Measurements from ENCODE around the gene CARD9.
A peak's percentile ranks its signal among the peaks of the same experiment; 100 is the strongest.
"Not testable (repeated sequence)": the region's sequence is repeated elsewhere in the genome, so short reads cannot be mapped to it uniquely, and the experiment has no call there.

Gene CARD9

DNA sequence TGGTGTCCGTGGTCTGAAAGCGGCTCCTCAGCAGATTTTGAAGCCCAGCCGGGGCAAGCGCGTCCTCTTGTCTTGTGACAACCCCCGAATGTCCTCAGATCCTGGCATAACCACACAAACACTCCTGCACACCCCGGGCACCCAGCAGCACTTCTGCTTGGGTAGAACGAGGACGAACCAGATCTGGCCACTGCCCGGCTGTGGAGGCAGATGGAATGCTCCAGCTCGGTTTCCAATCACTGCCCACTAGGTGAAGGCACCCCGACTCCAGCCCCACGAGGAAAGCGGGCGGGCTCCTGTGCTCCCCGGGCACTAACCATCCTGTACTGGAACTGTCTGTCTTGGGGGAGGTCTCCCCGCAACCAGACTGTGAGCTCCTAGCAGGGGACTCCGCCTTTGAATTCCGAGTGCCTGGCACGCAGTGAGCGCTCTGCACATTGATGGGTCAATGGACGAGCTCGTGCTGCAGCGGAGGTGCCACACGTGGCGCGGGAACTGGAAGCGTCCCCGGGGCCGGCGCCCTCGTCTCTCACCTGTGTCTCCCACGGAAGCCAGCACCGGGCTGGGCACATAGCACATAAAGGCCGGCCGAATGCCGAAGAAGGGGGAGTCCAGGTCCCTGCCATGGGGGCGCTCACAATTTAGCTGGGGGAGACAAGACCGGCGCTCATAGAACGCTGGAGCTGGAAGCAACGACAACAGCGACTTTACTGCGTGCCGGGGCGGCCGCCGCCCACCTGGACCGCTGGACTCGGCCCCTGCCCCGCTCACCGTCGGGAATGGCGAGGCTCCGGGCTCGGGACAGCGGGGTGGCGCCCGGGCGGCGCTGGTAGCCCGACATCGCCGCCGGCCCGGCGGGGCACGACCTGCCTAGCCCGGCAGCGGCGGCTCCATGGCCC lies 36.3 kb upstream of the CARD9 start:
- peaks cover 57% of the 10 kb centered on the region for H3K36me3 ChIP-seq (ENCODE audit: control insufficient read depth, low read depth, low read length)
- H3K27ac ChIP-seq (ENCODE audit: low read length), result no peak overlapping the region
- no peaks in the 10 kb centered on the region for H3K4me1 ChIP-seq (ENCODE audit: control insufficient read depth, low read depth, low read length)
- H3K27me3 ChIP-seq (ENCODE audit: control insufficient read depth, insufficient read depth, low read length), result no peaks in the 10 kb centered on the region
- peak overlapping the region; percentile 86 for H3K9ac ChIP-seq (ENCODE audit: low read length)
- no peaks in the 10 kb centered on the region for H3K9me3 ChIP-seq (ENCODE audit: control insufficient read depth, low read depth, low read length)
- peak overlapping the region; percentile 74 for H3K4me3 ChIP-seq (ENCODE audit: low read length)

DNA sequence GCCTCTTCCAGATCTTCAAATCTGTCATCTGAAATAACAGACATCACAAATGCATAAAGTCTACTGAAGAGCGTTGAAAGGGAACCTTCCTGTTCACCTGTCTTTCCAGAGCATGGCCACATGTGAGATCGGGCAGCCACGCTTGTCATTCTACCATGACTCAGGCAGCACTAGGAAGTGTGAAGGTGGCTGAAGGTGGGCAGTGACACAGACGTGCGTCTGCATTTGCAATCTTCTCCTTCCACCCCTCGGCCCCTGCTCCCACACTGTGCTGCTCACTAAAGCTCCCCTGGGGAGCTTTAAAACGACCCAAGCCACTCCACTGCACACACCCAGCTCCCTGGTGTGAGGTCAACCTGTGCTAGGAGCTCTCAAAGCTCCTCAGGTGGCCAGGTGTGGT lies 34.4 kb upstream of the CARD9 start:
- no peaks in the 10 kb centered on the region for H3K27me3 ChIP-seq (ENCODE audit: control insufficient read depth, insufficient read depth, low read length)
- H3K36me3 ChIP-seq (ENCODE audit: control insufficient read depth, low read depth, low read length), result peaks cover 41% of the 10 kb centered on the region
- no peak overlapping the region for H3K4me3 ChIP-seq (ENCODE audit: low read length)
- H3K4me1 ChIP-seq (ENCODE audit: control insufficient read depth, low read depth, low read length), result no peaks in the 10 kb centered on the region
- no peaks in the 10 kb centered on the region for H3K9me3 ChIP-seq (ENCODE audit: control insufficient read depth, low read depth, low read length)
- no peak overlapping the region for H3K9ac ChIP-seq (ENCODE audit: low read length)
- no peak overlapping the region for H3K27ac ChIP-seq (ENCODE audit: low read length)

- not testable (repeated sequence) for H3K27ac ChIP-seq (ENCODE audit: low read length); H3K4me3 ChIP-seq (ENCODE audit: low read length); H3K9me3 ChIP-seq (ENCODE audit: control insufficient read depth, low read depth, low read length); H3K27me3 ChIP-seq (ENCODE audit: control insufficient read depth, insufficient read depth, low read length); H3K4me1 ChIP-seq (ENCODE audit: control insufficient read depth, low read depth, low read length); H3K9ac ChIP-seq (ENCODE audit: low read length)
- peaks cover 42% of the 10 kb centered on the region for H3K36me3 ChIP-seq (ENCODE audit: control insufficient read depth, low read depth, low read length)
Observed at GRCh38 chr9:136407061-136407460, 33.6 kb upstream of the CARD9 start.

DNA sequence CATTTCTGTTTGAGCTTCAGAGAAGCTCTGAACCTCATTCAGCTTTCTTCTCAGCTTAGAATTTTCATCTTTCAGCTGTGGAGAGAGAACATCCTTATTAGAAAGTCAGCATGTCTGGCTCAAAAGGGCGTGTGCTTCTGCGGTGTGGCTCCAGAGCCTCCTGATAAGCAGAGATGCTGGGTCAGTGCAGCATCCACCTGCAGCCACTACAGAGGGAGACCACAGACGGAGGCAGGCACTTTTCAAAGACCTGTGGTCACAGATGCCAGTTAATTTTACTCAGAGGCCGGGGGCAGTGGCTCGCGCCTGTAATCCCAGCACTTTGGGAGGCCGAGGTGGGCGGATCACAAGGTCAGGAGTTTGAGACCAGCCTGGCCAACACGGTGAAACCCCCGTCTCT lies 32.4 kb upstream of the CARD9 start:
- H3K27me3 ChIP-seq (ENCODE audit: control insufficient read depth, insufficient read depth, low read length); H3K9ac ChIP-seq (ENCODE audit: low read length); H3K9me3 ChIP-seq (ENCODE audit: control insufficient read depth, low read depth, low read length); H3K27ac ChIP-seq (ENCODE audit: low read length); H3K4me1 ChIP-seq (ENCODE audit: control insufficient read depth, low read depth, low read length); H3K4me3 ChIP-seq (ENCODE audit: low read length): not testable (repeated sequence)
- H3K36me3 ChIP-seq (ENCODE audit: control insufficient read depth, low read depth, low read length), result peaks cover 42% of the 10 kb centered on the region

DNA sequence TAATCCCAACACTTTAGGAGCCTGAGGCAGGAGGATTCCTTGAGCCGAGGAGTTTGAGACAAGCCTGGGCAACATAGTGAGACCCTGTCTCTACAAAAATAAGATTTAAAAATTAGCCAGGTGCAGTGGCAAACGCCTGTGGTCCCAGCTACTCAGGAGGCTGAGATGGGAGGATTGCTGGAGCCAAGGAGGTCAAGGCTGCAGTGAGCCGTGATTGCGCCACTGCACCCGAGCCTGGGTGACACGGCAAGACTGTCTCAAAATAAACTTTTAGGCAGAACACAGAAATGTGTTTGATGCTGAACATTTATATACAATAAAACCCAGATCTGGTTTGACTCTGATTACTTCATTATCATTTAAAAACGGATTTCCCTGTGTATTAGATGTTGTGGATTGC lies 32.0 kb upstream of the CARD9 start:
- H3K4me3 ChIP-seq (ENCODE audit: low read length), result no peak overlapping the region
- H3K27me3 ChIP-seq (ENCODE audit: control insufficient read depth, insufficient read depth, low read length), result no peaks in the 10 kb centered on the region
- peaks cover 42% of the 10 kb centered on the region for H3K36me3 ChIP-seq (ENCODE audit: control insufficient read depth, low read depth, low read length)
- no peaks in the 10 kb centered on the region for H3K9me3 ChIP-seq (ENCODE audit: control insufficient read depth, low read depth, low read length)
- no peaks in the 10 kb centered on the region for H3K4me1 ChIP-seq (ENCODE audit: control insufficient read depth, low read depth, low read length)
- H3K27ac ChIP-seq (ENCODE audit: low read length), result no peak overlapping the region
- H3K9ac ChIP-seq (ENCODE audit: low read length), result no peak overlapping the region

GRCh38 chr9:136404801-136405136 lies 31.3 kb upstream of the CARD9 start:
- H3K27me3 ChIP-seq (ENCODE audit: control insufficient read depth, insufficient read depth, low read length), result no peaks in the 10 kb centered on the region
- H3K4me3 ChIP-seq (ENCODE audit: low read length), result no peak overlapping the region
- H3K9ac ChIP-seq (ENCODE audit: low read length), result no peak overlapping the region
- no peaks in the 10 kb centered on the region for H3K9me3 ChIP-seq (ENCODE audit: control insufficient read depth, low read depth, low read length)
- no peaks in the 10 kb centered on the region for H3K4me1 ChIP-seq (ENCODE audit: control insufficient read depth, low read depth, low read length)
- H3K36me3 ChIP-seq (ENCODE audit: control insufficient read depth, low read depth, low read length), result peaks cover 42% of the 10 kb centered on the region
- no peak overlapping the region for H3K27ac ChIP-seq (ENCODE audit: low read length)

DNA sequence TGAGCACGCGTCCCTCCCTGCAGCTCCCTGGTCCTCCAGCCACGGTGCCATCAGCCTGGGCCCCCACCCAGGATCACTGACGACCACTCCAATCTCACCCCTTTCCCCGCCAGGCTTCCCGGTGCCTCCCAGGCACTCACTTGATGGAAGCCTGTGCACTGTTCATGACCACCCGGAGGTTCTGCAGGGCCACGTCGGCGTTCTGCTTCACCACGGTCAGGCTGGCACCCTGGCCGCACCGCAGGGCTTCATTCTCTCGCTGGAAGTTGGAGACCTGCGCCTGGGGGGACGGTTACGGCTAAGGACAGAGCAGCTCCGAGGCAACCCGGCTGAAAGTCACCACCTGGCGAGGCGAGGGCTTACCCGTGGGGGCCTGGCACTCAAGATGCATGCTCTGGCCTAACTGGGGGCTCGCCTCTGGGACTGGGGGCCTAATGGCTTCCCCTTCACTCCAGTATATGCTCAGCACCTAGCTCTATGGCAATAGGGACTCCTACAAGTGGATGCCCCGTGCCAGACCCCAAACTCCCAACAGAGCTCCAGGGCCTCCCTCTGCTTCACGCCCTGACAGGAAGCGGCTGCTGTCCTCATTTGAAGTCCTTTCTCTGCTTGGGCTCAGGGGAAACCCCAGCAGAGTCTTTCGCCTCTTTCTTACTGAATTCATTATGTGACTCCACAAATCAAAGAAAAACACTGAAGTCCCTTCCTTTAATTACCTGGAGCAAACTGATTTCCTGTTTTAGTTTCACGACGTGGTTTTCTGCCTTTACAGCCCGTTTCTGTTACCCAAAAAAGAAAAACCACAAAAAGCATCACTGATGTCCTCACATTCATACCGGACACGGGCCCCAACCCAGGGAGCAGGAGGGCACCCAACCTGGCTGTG lies 30.7 kb upstream of the CARD9 start:
- peaks cover 42% of the 10 kb centered on the region for H3K36me3 ChIP-seq (ENCODE audit: control insufficient read depth, low read depth, low read length)
- no peak overlapping the region for H3K27ac ChIP-seq (ENCODE audit: low read length)
- no peak overlapping the region for H3K4me3 ChIP-seq (ENCODE audit: low read length)

DNA sequence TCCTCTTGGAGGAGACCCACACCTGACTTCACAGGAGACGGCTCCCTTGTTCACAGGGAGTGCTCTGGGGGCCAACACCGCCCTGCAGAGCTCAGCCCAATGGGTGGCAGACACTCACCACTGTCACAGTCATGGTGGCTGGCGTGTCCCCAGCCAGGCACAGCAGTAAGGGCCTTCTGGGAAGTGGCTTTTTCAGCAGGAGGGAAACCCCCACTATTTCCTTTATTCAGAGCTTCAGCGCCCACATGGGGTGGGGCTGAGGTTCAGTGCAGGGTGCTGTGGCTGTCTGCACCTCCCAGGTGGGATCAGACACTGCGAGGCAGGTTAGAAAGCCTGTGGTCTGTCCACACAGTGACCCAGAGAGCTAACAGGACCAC lies 30.1 kb upstream of the CARD9 start:
- no peaks in the 10 kb centered on the region for H3K27me3 ChIP-seq (ENCODE audit: control insufficient read depth, insufficient read depth, low read length)
- no peaks in the 10 kb centered on the region for H3K9me3 ChIP-seq (ENCODE audit: control insufficient read depth, low read depth, low read length)
- peaks cover 5% of the 10 kb centered on the region for H3K4me1 ChIP-seq (ENCODE audit: control insufficient read depth, low read depth, low read length)
- H3K36me3 ChIP-seq (ENCODE audit: control insufficient read depth, low read depth, low read length), result peaks cover 39% of the 10 kb centered on the region
- H3K9ac ChIP-seq (ENCODE audit: low read length), result no peak overlapping the region
- H3K4me3 ChIP-seq (ENCODE audit: low read length), result no peak overlapping the region
- H3K27ac ChIP-seq (ENCODE audit: low read length), result no peak overlapping the region

More for the DNA sequence above, 30.7 kb upstream of the CARD9 start:
- Histone ChIP-seq H3K4me1 (ENCODE audit: control insufficient read depth, low read depth, low read length) (no peaks in the 10 kb centered on the region), H3K9me3 (ENCODE audit: control insufficient read depth, low read depth, low read length) (no peaks in the 10 kb centered on the region), H3K9ac (ENCODE audit: low read length) (no peak overlapping the region), H3K27me3 (ENCODE audit: control insufficient read depth, insufficient read depth, low read length) (no peaks in the 10 kb centered on the region)

DNA sequence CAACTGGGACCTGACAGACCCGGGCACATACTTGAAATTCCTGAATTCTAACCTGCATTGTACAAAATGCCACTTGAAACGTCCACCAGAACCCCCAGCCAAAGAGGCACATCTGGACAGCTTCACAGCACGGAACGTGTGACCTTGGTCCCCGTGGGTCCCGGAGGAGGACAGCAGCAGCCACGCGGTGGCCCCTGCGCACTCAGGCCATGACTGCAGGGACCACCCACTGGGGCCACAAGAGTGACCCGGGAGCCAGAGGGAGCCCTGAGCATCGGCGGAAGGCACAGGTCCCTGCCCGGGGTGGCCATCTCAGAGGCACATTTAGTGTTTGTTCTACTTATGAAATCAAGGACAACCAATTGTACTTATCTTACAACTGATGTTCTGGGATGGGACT lies 28.6 kb upstream of the CARD9 start:
- Histone ChIP-seq H3K4me3 (ENCODE audit: low read length) (no peak overlapping the region), H3K27me3 (ENCODE audit: control insufficient read depth, insufficient read depth, low read length) (no peaks in the 10 kb centered on the region), H3K27ac (ENCODE audit: low read length) (no peak overlapping the region), H3K36me3 (ENCODE audit: control insufficient read depth, low read depth, low read length) (peaks cover 33% of the 10 kb centered on the region), H3K4me1 (ENCODE audit: control insufficient read depth, low read depth, low read length) (peaks cover 5% of the 10 kb centered on the region), H3K9ac (ENCODE audit: low read length) (no peak overlapping the region), H3K9me3 (ENCODE audit: control insufficient read depth, low read depth, low read length) (no peaks in the 10 kb centered on the region)

- H3K4me1 ChIP-seq (ENCODE audit: control insufficient read depth, low read depth, low read length), result peaks cover 5% of the 10 kb centered on the region
- no peaks in the 10 kb centered on the region for H3K27me3 ChIP-seq (ENCODE audit: control insufficient read depth, insufficient read depth, low read length)
- H3K9me3 ChIP-seq (ENCODE audit: control insufficient read depth, low read depth, low read length), result no peaks in the 10 kb centered on the region
- H3K9ac ChIP-seq (ENCODE audit: low read length), result no peak overlapping the region
- peaks cover 35% of the 10 kb centered on the region for H3K36me3 ChIP-seq (ENCODE audit: control insufficient read depth, low read depth, low read length)
- no peak overlapping the region for H3K27ac ChIP-seq (ENCODE audit: low read length)
- no peak overlapping the region for H3K4me3 ChIP-seq (ENCODE audit: low read length)
Observed at GRCh38 chr9:136401173-136401922, 27.9 kb upstream of the CARD9 start.

- peak within 1 kb of the TSS; percentile 78 for H3K4me3 ChIP-seq (ENCODE audit: low read length)
- peaks cover 5% of the 10 kb centered on the region for H3K4me1 ChIP-seq (ENCODE audit: control insufficient read depth, low read depth, low read length)
- peaks cover 37% of the 10 kb centered on the region for H3K36me3 ChIP-seq (ENCODE audit: control insufficient read depth, low read depth, low read length)
- no peaks in the 10 kb centered on the region for H3K9me3 ChIP-seq (ENCODE audit: control insufficient read depth, low read depth, low read length)
- H3K9ac ChIP-seq (ENCODE audit: low read length), result peak within 1 kb of the TSS; percentile 86
- no peaks in the 10 kb centered on the region for H3K27me3 ChIP-seq (ENCODE audit: control insufficient read depth, insufficient read depth, low read length)
- H3K27ac ChIP-seq (ENCODE audit: low read length), result peak within 1 kb of the TSS; percentile 52
Observed at GRCh38 chr9:136400038-136400834, 26.8 kb upstream of the CARD9 start, which contains the start of gene SNAPC4. SNAPC4 (minus strand) TSS chr9:136400170; CDS start chr9:136398428, 1,742 bp downstream.
